ENCODE results near the gene CD79B.

Gene CD79B

DNA sequence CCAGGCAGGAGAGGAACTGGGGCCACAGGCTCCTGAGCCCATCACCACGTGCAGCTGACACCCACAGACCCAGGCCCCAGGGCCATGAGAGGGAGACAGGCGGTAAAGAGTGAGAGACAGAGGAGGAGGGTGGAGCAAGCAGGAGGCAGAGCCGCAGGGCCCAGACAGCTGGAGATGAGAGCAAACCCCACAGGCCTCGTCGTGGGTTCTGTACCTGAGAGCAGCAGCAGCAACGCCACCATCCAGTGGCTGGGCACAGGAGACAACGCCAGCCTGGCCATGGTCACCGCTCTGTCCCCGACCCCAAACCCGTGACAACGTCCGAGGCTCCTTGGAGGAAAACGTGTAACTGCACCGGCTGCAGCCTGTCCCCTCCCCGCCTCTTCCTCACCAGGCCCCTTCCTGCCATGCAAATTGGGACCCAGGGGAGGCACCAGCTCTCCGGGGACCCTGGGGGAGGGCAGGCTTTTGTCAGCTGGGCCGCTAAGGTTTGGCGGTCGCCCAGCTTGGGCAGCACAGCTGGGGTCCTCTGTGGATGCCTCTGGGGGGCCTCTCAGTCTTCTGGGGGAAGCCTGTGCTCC lies at the start of gene CD79B:
Gene CD79B, minus strand, starts transcription at position 351 of the 581 bp plus-strand sequence. Its CDS starts 70 bp downstream, at position 281.
- peak; percentile 17 to 19 for DNase-seq (ENCODE audit: low read depth in 2 of 2)

DNA sequence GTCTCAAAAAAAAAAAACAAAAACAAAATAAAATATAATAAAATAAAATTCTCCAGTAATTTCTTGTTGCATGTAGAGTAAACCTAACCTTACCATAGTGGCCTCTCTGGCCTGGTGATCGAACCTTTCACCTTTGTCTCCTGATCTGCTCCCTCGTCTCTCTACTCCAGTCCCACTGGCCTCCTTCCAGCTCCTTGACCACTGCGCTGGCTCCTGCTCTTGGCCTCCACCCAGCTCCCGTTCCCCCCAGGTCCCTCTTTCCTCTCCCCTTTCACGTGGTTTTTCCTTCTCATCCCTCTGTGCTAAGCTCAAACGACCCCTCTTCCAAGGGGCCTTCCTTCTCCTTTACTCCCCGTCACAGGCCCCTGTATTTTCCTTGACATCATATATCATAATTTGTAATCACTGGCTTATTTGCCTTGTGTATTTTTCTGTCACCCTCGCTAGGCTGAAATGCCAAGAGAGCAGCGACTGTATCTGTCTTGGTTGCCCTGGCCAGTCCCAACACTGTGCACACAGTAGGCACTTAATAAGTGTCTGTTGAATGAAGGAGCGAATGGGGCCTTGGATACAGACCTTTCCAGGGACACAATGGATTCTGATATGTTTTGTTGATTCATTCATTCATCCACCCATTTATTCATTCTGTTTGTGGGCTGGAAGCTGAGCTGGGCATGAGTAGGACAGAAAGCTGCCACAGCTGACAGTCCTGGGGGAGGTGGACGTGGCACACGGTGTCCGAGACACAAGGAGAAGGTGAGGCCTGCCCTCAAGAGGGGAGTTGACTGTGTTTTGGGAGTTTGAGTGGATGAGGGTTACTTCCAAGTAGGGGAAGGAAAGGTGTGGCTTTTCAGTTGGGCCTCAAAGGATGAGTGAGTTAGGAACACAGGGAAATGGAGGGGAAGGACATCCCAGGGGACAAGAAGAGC lies 46.4 kb upstream of the CD79B start:
- DNase-seq (ENCODE audit: low read depth in 2 of 2): no peak

DNA sequence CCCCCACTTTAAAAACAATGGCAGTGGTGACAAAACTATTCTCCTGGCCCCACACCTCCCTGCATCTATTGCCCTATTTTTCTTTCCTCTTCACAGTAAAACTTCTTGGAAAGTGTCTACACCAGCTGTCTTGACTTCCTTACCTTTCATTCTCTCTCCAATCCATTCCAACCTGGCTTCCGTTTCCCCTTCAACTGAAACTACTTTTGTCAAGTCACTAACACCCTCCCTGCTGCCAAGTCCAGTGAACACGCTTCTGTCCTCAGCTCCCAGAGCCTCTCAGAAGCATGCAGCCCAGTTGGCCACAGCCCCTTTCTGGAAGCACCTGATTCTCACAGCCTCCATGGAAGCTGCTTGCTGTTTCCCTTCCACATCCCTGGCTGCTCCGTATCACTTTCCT lies 44.6 kb upstream of the CD79B start:
- no peak for DNase-seq (ENCODE audit: low read depth in 2 of 2)

DNA sequence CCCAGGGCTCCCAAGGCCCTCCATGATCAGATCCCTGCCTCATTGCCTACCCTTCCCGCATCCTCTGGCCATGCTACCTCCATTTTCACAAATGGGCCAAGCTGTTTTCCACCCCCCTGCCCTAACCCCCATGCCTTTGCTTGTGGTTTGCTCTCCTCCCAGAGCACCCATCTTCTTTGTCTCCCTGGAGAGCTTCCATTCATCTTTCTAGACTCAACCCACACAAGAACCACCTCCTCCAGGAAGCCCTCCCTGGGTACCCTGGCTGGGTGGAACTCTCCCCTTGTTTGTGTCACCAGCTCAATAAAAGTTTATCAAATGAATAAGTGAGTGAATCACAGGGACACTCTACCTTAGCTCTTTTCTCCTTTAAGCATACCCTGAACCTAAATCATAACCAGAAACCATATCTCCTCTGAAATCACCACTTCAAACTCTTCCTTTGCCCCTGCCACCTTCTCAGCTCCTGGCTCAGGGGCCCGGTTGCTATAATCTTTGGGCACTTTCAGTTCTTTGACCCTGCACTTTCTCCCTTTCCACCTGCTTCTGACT lies 43.5 kb upstream of the CD79B start:
- DNase-seq (ENCODE audit: low read depth in 2 of 2): no peak

DNA sequence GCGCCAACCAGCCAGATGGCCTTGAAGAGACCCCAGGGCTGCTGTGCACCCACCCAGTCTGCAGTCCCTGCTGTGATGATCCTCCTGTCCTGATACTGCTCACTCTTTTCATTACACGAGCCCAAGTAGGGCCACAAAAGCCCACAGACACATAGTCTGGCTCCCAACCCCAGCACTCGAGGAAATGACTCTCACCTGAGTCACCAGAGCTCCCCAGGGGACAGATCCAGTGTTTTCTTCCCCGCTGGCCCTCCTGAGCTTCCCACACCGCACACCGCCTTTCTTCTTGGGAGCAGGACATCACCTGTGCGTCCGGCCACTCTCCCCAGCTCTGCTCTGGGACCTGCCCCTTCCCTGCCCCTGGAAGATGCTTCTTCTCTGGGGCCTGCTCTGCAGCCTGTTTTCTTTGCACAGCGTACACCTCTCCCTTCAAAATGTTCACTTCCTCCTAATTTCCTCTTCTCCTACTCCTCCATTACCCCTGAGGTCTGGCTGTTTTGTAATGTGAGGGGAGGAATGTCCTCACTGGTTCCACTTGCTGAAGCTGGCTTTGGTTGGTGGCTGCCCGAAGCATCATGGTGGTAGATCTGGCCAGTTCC lies 42.6 kb upstream of the CD79B start:
- DNase-seq (ENCODE audit: low read depth in 2 of 2): no peak

DNA sequence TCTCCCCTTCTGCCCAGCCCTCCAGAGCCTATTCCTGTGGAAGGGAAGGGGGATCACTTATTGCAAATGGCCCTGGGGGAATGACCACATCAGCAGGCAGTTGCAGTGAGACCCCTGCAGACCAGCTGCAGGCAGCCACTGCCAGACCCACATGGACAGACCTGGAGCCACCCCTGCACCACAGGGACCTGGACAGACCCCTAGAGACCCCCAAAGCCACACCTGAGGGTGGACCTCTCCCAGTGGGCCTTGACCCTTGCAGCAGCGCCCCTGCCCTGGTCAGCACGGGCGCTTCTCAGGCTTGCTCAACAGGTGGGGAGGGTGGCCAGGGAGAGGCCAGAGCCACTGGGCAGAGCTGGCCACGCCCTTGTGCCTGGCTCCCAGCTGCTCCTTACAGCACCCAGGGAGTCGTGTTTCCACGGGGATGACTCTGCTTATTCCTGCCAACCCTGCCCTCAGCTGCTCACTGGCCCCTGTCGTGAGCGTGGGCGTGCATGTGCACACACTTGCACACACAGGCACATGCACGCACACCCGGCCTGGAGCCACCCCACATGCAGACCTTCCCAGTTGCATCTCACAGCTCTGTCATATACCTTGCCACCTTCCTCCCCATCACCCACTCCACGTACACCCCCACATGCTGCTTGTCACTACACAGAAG lies 41.9 kb upstream of the CD79B start:
- no peak for DNase-seq (ENCODE audit: low read depth in 2 of 2)

DNA sequence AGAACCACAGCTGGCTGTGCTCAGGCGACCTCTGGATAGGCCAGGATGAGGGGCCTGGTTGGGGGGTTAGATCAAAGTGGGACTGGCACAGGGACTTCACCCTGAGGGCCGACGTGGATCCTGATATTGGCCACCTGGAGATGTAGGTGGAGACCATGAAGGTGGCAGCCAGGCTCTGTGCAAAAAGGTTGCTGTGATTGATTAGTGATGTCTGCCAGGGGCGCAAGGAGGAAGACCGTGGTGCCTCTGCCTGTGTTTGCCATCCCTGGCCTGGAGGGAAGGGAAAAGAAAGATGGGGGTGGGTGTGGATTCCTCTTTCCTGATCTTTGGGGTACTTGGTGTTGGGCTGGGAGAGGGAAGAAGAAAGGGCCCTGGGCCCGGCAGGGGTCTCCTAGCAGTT lies 41.1 kb upstream of the CD79B start:
- no peak for DNase-seq (ENCODE audit: low read depth in 2 of 2)

DNA sequence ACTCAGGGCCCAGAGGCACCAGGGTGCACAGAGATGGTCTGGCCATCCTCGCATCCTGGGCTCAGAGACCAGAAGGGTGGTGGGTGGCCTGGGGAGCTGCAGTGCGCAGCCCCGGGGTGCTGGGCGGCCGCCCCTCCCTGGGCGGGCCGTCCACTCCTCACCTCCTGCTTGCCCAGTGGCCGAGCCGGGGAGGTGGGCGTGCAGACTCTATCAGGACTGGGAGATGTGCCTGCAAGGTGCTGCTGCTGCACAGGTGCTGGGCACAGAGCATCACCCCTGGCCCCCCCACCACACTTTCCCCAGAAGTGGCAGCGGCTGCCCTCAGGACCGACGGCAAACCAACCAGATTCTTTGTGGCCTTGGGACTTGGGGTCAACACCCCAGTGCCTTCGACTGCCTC lies 40.7 kb upstream of the CD79B start, which contains the start of gene SCN4A:
Gene SCN4A, minus strand, starts transcription at position 123 of the 400 bp plus-strand sequence. Its CDS starts 77 bp downstream, at position 46.
- DNase-seq (ENCODE audit: low read depth in 2 of 2): no peak

DNA sequence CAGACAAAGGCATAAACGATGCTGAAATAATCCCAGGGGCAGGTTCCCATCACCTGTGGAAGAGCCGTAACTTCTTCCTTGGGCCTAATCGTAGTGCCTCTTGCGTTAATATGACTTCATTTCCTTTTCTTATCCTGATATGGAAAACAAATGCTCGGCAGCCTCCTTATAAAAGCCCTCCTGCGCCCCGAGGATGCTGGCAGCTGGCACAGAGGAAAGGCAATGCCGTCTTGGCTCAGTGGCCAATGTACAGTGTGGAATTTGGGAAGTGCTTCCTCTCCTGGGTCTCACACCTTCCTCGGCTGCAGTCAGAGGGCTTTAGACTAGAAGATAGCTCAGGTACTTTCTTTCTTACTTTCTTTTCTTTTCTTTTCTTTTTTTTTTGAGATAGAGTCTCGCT lies 37.1 kb upstream of the CD79B start:
- no peak for DNase-seq (ENCODE audit: low read depth in 2 of 2)

DNA sequence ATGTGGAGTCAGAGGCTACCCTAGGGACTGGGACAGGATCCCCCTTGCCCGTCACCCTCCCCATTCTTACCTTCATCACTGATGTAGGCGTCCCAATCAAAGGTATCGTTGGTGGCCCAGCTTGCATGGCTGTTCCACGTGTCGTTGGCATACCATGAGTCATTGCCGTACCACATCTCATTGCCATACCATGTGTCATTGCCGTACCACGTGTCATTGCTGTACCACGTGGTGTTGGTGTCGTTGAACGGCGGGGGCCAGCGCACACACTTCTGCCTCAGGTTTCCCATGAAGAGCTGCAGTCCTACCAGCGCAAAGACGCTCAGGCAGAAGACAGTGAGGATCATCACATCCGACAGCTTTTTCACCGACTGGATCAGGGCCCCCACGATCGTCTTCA lies 35.8 kb upstream of the CD79B start:
- DNase-seq (ENCODE audit: low read depth in 2 of 2): no peak

DNA sequence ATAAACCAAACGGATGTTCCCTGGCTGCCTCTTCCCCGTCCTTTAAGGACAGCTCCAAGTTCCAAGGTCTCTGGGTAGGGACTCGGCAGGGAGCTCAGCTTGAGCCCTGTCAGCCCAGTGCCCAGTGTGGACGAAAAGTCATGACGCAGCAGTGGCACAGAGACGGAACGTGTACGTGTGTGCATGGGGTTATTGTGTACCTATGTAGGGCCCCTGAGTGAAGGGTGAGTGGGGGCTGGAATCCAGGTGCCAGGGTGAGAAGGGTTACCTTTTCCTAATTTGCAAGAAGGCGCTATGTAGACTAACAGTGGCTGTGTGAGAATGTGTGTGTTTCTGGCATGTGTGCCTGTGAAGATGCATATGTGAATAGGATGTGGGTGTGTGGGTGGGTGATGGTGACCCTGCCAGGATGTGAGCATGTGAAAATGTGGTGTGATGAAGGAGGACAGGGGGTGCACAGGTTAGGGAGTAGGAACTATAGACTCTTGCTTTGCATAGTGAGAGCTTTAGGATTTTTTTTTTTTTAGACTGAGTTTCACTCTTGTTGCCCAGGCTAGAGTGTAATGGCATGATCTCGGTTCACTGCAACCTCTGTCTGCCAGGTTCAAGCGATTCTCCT lies 34.6 kb upstream of the CD79B start:
- no peak for DNase-seq (ENCODE audit: low read depth in 2 of 2)

DNA sequence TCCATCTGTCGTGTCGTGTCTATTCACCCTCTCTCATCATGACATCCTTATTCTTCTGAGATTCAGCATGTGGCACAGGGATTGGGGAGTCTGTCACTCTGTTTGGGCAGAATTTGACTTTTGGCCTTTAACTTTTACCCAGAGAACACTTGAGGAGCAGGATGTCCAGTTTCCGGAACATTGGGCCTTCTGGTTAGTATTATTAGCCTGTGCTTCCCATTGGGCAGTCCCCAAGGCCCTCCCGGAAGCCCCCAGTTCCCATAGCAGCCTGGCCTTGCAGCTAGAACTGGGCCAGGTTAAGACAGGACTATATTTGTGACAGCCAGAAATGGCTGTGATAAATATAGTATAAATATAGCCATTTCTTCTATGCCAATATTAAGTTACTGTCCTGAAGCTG lies 31.0 kb upstream of the CD79B start:
- DNase-seq (ENCODE audit: low read depth in 2 of 2): no peak

DNA sequence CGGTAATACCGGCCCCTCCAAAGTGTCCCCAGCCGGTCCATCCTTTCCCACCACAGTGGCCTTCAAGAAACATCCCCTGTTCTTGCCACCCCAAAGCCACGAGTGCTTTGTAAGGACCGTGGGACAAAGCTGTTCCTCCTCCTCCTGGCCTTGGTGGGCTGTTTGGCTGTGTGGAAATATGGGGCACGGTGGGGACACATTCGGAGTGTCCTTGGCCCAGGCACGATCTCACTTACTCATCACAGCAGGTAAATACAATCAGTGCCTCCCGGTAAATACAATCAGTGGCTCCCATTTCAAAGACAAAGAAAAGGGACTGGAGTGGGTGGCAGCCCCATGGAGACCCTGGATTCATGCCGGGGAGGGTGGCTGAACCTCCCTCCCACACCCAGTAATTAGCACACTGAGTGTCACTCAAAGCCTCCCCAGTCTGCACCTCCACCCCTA lies 30.2 kb upstream of the CD79B start:
- no peak for DNase-seq (ENCODE audit: low read depth in 2 of 2)

DNA sequence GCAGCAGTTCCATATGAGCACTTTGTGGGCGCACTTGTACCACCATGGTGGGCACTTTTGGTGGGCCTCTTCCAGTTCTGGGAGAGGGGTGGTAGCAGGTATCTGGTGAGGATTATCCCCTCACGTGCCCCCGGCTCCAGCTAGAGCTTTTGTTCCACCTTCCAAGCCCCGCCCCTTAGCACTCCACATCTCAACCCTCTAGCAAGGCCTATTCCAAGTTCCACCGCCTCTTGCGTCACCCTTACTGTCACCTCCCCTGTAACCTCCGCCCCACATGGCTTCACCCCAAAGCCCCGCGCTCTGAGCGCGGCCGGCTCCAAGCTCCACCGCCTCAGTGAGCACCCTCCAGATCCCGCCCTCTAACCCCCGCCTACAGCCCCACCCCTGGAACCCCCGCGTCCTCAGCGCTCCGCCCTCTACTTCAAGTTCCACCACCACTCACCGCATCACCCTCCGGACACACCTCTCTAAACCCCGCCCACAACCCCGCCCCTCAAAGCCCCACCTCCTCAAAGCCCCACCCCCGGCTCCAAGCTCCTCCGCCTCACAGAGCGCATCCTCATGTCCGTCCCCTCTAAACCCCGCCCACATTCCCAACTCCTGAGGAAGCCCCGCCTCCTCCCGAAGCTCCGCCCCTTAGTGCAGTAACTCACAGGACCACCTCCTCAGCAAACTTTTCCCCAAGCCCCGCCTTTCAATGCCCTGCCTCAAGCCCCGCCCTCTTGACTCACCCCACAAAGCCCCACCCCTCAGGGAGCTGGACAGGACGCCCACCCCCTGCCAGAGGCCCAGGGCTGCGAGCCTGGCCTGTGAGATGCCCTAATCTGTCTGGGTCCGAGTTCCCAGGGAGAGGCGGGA lies 29.5 kb upstream of the CD79B start:
- DNase-seq (ENCODE audit: low read depth in 2 of 2): peak; percentile 19 to 41

DNA sequence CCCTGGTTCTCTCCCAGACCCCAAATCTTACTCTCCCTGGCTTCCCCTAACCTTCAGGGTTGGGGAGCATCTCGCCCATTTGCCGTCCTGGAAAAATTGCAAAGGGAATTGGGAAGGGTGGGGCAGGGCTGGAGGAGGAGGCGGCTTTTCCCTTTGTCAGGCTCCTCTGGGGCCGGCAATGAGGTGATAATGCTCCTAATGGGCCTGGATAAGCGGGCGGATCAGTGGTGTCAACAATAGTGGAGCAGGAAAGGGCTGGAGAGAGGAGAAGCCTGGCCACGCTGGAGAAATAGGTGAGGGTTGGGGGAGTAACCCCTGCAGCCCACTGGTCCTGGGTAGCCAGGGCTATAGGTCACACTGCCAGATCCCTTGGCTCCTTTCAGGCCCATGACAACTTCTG lies 28.3 kb upstream of the CD79B start:
- DNase-seq (ENCODE audit: low read depth in 2 of 2): no peak

DNA sequence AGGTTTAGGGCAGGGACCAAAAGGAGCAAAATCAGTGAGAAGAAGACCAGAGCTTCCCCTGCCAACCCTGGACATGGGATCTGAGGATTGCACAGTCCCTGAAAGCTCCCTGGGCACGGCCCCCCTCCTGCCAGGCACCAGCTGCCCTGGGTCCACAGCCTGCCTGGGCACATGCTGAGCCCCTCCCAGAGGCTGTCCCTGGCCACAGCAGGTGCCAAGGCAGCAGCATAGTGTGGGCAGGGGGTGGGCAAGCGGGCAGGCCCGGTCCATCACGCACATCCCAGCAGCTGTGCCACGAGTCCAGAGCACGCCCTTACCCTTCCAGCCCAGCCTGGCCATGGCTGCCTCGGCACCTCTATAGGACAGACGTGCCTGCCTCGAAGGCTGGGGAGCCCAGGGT lies 27.9 kb upstream of the CD79B start:
- DNase-seq (ENCODE audit: low read depth in 2 of 2): no peak

DNA sequence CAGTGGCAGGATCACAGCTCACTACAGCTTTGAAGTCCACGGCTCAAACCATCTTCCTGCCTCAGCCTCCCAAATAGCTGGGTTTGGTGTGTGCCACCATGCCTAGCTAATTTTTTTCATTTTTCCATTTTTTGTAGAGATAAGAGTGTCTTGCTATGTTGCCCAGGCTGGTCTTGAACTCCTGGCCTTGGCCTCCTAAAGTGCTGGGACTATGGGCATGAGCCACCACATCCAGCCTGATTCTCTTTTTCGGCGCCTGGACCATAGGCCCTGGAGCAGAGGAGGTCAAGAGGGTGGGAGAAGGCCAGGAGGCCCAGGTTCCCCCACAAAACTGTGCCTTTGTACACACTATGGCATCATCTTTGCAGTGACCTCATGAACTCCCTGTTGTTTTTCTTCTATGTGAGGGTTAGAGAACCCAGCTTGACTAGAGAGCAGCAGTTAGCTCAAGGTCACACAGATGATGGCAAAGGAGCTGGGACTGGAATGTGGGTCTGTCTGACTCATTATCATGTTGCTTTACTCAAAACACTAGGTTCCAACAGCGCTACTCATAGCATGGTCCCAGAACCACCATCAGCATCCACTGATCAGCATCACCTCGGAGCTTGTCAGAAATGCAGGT lies 24.3 kb upstream of the CD79B start:
- DNase-seq (ENCODE audit: low read depth in 2 of 2): no peak

DNA sequence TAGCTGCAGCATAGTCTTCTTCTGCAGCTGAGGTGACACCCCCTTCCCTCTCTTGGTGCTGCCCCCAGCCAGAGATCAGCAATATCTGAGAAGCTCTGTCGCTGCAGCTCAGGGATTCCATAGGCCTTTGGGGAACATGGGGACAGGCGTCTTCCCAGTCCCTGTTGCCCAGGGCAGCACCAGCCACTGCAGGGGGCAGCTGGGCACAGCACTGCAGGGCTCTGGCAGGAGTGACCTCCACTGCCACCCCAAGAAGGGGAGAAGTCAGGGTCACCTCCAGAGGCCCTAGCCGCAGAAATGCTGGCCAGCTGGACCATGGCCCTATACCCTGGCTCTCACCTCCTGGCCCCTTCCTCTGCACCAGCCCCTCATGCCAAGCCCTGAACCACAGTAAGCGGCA lies 23.7 kb upstream of the CD79B start:
- DNase-seq (ENCODE audit: low read depth in 2 of 2): no peak

DNA sequence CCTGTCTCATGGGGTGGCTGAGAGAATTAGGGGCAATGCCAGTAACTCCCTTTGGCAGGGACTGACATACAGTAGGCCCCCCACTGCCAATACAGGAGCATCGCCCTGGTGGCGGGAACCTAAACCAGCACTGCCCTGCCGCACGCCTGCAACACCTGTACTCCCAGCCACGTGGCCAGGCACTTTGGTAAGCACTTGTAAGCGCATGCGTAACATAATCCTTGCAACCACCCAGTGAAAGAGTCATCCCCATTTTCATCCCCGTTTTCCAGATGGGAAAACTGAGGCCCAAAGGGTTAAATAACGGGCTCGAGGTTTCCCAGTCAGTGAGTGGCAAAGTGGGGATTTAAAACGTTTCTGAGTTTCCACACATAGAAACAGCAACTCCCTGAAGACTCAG lies 23.1 kb upstream of the CD79B start:
- no peak for DNase-seq (ENCODE audit: low read depth in 2 of 2)

Measured in activated CD4-positive, alpha-beta T cell treated with anti-CD3 and anti-CD28 coated beads for 24 hours (primary cell).